AG08395 (cell line): ENCODE data around the gene ZNF280D.

Source experiments
- DNase-seq: peaks from one replicate; pipeline ENCODE4 v3.0.0; 2012; ENCODE audit warnings: mixed read lengths, low spot score

ZNF280D gene

DNA sequence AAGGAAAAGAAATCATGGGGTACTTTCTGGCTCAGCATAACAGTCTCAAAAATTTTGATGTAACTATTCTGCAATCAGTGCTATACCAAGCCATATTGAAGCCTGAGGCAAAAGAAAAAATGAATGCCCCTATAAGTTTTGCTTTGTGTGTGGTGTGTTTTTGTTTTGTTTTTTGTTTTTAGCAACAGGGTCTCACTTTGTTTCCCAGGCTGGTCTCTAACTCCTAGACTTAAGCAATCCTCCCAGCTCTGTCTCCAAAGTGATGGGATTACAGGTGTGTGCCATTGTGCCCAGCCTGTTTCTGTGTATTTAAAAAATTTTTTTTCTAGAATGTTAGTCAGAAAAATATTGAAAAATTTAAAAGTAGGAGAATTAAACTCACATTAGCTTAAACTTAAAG is 93.2 kb downstream of the ZNF280D start:
- DNase-seq, result no peak

DNA sequence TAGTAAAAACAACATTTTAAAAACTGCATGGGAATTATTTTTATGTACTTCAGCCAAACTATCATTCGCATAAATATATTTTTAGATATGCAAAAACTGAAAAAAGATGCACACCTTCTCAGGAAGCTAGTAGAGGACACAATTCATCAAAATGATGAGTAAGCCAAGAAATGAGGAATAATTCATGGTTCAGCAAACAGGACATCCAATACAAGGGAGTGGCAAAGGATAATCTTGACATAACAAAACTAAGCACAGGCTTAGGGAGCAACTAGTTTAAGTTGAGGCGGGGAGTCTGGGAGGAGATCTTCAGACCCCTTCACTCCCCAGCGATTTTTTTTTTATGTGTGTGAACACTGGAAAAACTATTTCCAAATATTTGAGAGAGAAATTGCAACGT is 93.7 kb downstream of the ZNF280D start:
- no peak for DNase-seq

DNA sequence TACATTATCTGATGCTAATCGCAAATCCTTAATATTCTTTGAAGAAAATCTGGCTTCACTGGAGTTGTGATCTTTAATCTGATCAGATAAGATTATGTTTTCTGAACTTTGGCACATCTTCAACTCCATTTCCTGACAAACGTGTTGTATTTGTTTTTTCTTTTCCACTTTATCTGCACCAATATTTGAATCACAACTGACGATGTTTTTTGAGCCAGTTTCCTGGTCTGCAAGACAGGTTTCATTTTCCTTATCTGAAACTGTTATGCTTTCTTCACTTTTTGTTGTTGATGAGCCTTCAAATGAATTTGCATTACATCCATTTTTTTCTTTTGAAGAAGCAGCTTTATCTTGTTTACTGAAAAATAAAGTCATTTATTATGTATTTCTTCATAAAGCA is 101.5 kb downstream of the ZNF280D start:
- no peak for DNase-seq

DNA sequence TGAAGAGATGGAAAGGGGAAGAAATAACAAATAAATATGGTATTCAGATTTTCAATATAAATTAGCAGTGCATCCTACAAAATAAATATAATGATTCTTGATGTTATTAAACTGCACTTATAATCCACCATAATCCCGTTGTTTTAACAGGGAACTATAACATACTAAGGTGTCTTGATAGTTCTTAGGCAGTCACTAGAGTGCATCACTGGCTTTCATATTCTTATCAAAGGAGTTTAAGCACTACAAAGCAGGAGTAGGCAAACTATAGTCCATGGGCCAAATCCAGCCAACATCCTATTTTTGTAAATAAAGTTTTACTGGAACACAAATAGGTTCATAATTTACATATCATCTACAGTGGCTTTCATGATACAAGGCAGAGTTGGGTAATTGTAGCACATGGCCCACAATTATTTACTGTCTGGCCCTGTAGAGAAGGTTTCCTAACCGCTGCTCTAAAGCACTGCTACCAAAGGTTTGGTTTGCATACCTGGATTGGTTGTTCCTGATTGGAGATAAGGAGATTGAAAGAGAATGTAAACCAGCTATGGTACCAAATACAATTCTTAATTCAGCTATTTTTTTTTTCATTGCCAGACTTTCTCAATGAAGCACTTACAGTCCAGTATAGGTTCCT is 104.3 kb downstream of the ZNF280D start:
- DNase-seq, result no peak

DNA sequence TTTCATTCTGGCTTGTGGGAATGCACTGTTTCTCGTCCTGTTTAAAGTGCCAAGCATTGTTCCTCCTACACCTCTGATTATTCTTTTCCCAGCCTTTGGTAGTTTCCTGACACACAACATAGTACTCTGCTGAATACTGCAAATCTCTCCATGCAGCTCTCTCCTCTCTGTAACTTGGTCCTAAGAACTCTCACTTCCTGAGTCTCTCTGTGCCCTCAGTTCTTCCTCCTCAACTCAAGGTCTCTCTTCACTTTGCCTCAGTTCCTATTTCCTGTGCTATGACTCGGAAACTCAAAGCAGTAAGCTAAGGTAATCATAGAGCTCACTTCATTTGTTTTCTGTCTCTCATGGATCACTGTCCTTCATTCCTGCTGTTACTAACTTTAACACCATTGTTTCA is 113.4 kb downstream of the ZNF280D start:
- no peak for DNase-seq

DNA sequence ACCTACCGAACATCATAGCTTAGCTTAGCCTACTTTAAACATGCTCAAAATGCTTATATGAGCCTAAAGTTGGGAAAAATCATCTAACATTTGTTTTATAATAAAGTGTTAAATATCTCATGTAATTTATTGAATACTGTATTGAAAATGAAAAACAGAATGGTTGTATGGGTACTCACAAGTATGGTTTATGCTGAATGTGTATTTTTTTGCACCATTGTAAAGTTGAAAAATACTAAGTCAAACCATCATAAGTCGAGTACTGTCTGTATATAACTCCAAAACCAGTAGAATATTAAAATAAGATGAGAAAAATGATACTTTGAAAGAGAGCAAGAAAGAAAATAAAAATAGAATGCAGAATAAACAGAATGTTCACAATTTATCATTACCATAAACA is 115.7 kb downstream of the ZNF280D start:
- no peak for DNase-seq

DNA sequence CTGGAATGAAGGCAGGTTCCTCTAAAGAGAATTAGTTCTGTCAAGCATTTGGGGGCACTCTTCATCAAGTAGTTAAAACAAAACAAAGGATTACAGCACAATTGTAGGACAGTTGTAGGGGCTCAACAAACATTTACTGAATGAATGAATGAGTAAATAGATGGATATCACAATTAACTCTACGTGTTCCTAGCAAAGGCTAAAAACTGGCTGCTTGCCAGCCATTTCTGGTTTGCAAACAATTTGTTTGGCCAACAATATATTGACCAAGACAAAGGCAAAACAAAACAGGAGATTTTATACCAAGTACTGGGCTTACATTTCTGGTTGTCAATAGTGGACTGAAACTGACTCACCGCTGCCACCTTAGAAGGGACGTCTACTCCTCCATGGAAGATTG is 116.8 kb downstream of the ZNF280D start:
- no peak for DNase-seq

DNA sequence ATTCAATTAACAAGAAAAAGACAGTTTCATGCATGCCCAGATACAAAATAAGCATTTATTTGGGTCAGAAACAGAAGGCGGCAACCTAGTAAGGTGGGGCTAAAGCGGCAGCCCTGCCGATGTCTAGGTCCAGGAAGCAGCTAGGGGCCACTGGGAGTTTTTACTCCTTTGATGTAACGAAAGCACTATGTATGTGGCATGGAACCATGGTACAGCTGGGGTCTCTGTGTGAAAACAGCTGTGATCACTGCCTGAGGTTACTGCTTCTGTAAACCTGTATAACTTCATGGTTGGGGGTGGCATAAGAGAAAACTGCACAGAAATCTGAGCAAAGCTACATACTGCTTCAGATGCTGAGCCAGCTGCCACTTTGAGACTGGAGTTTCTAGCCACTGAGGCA is 119.5 kb downstream of the ZNF280D start:
- DNase-seq, result no peak

DNA sequence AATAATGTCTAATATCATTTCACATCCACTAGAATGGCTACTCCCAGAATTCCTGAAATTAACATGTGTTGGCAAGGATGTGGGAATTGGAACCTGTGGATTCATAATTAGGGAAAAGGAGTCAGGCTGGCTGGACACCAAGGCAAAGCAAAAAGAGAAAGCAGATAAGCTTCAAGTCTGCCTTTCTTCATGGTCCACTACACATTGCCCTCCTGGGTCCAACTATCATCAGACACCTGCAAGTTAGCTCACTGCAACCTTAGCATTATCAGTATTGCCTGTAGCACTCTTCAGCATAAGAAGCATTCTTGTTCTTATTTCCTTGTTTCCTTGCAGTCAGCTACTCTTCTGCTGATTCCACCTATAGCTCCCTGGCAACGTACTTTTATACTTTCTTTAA is 124.3 kb downstream of the ZNF280D start:
- no peak for DNase-seq

DNA sequence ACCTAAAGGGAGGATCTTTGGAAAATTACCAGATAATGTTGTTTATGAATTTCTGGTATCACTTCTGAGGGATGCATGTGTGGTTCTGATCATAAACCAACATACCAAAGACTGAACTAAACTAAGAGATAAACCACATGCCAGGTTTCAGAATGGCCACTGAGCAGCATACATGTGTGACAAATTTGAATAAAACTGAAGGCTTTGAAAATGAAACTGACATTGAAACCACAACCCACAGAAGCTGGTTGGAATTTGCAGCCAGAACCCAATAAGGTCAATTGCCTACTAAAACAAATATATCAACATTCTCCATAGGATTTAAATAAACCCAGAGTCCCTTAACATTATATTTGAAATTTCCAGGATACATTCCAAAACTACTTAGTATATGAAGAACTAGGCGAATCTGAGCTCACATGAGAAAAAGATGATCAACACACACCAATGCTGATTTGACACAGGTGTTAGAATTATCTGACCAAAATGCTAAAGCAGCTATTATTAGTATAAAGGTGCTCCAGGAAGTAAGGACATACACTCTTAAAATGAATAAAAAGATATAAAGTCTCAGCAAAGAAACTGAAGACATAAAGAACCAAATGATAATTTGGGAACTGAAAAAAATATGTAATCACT is 125.0 kb downstream of the ZNF280D start:
- no peak for DNase-seq

DNA sequence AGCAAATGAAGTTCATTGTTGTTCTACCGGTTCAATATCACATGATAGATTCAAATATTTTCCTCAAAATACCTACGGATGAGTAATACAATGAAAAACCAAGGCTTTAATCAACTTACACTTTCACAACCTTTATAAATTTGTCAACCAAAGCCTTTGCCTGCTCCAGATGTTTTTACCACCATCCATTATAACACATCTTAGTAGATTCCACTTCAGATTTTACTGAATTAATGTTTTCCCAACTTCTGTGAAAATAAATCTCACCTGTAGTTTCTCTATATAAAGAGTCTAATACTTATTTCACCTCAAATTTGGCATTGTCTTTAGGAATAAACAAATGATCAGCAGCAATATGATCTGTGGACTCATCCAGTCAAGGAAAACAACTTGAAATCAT is 131.1 kb downstream of the ZNF280D start:
- DNase-seq, result no peak

DNA sequence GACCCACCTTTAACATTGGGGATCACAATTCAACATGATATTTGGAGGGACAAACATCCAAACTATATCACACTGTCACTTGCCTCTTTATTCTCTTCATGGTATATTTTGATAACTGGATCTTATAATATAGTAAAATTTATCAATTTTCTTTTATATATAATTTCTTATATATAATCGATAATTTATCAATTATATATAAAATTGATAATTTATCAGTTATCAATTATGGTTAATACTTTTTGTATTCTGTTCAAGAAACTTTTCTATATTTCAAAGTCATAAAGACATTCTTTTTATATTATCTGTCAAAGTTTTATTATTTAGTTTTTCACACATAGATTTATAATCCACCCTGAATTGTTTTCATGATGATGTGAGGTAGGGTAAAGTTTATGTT is 132.9 kb downstream of the ZNF280D start:
- no peak for DNase-seq

DNA sequence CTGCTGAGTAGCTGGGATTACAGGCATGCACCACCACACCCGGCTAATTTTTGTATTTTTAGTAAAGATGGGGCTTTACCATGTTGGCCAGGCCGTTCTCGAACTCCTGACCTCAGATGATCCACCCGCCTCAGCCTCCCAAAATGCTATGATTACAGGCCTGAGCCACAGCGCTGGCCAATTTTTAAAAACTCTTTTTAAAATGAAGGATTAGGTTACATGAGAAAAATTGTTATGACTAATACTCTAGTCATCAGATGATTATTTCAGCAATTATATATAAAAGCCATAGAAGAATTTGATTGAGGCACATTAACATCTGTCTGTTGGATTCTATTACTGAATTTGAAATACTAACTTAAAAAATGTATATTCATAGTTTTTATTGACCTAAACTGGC is 134.3 kb downstream of the ZNF280D start:
- DNase-seq, result peak; percentile 2

DNA sequence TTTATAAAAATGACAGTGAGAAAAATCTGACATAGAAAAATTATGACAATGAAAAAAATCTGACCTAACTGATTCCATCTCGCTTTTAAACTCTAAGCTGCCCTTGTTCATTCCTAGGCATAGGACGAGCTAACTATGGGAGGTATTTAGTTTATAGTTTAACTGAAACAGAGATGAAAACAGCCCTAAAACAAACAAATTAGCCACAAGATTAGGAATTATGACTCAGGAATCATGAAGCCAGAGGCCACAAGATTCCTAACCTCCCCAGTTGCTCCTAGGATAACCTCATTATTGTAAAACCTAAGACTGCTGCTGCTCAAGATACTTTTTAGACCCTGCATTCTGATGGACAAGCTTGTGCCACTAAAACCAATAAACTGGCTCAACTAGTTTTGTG is 145.6 kb downstream of the ZNF280D start:
- no peak for DNase-seq

DNA sequence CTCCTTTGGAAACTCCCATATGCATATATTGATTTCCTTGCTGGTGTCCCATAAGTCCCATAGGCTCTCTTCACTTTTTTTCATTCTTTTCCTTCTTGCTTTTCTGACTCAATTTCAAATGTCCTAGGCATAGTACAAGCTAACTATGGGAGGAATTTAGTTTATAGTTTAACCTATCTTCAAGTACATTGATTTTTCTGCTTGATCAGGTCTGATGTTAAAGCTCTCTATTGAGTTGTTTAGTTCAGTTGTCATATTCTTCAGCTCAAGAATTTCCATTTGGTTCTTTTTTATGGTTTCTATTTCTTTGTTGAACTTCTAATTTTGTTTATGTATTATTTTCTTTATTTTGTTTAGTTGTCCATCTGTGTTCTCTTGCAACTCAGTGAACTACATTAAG is 147.1 kb downstream of the ZNF280D start:
- no peak for DNase-seq

DNA sequence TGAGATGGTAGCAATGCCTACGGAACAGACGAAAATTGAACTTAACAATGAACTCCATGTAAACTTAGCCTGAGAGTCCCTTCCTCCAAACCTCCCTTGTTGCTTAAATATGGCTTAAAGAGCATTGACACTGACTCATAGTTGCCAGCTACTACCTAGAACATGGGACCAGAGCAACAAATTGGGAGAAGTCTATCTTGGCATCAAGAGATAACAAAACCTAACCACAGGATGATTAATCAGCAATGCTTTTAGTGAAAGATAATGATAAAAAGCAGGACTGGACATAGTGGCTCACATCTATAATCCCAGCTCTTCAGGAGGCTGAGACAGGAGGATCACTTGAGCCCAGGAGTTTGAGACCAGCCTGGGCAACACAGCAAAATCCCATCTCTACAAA is 150.5 kb downstream of the ZNF280D start:
- no peak for DNase-seq
